ACC112 (cell line): ENCODE data around the gene ROBO4.

Experiments
- H2AFZ ChIP-seq: fragments of 200-600 bp; sonication (generic); one replicate; pipeline ENCODE4 v1.6.0; 2017; ENCODE audit warnings: antibody characterized with exemption, low read length; ENCODE audit not compliant: unreplicated experiment
- H3K27ac ChIP-seq: fragments of 200-600 bp; sonication (generic); 2 replicates; pipeline ENCODE4 v1.5.1; 2014; ENCODE audit warnings: low read depth, mild to moderate bottlenecking, antibody characterized with exemption, low read length, moderate library complexity
- H3K27me3 ChIP-seq: fragments of 200-600 bp; sonication (generic); 2 replicates; pipeline ENCODE4 v1.6.1; 2014; ENCODE audit warnings: mild to moderate bottlenecking, antibody characterized with exemption, low read length, moderate library complexity, mixed read lengths; ENCODE audit not compliant: insufficient read depth
- H3K36me3 ChIP-seq: fragments of 200-600 bp; sonication (generic); 2 replicates; pipeline ENCODE4 v1.6.1; 2016; ENCODE audit warnings: mild to moderate bottlenecking, antibody characterized with exemption, low read length, moderate library complexity, mixed read lengths; ENCODE audit not compliant: insufficient read depth
- H3K4me1 ChIP-seq: fragments of 200-600 bp; sonication (generic); one replicate; pipeline ENCODE4 v1.6.1; 2016; ENCODE audit warnings: low read length, mixed read lengths; ENCODE audit not compliant: insufficient read depth, unreplicated experiment, control insufficient read depth
- H3K4me3 ChIP-seq: fragments of 200-600 bp; sonication (generic); 2 replicates; pipeline ENCODE4 v1.5.1; 2014; ENCODE audit warnings: mild to moderate bottlenecking, low read depth, low read length
- H3K79me2 ChIP-seq: fragments of 200-600 bp; sonication (generic); one replicate; pipeline ENCODE4 v1.6.0; 2016; ENCODE audit warnings: low read length; ENCODE audit not compliant: control insufficient read depth, unreplicated experiment, insufficient read depth

Gene ROBO4

DNA sequence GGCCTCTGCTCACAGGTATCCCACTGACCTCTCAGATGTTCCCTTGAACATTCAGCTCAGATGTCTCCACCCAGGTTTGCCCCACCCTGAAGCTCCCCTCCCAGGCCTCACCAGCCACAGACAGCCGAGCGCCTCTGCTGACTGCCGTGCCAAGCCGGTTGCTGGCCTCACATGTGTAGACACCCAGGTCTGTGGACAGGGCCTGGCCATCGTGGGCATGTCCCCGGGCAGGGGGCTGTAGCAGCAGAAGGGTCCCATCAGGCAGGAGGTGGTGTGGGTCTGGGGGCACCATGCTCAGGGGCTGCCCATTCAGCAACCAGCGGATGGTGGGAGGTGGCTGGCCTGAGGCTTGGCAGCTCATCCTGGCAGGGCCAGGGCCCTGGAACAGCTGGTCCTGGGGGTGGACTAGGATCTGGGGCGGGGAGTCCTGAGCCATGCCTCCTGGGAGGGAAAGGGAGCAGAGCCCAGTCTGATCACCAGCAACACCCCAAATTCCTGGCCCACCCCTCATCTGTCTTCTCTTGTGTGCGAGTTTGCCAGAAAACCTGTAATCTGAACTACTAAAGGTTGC, 759 bp downstream of the ROBO4 start:
- H3K4me3 ChIP-seq: no peak overlapping the region
- no peaks in the 10 kb centered on the region for H3K27me3 ChIP-seq
- no peaks in the 10 kb centered on the region for H3K79me2 ChIP-seq
- no peaks in the 10 kb centered on the region for H3K36me3 ChIP-seq
- peaks cover 48% of the 10 kb centered on the region for H3K4me1 ChIP-seq
- no peak overlapping the region for H2AFZ ChIP-seq
- no peak overlapping the region; the same call in 1 of the 2 replicates for H3K27ac ChIP-seq

DNA sequence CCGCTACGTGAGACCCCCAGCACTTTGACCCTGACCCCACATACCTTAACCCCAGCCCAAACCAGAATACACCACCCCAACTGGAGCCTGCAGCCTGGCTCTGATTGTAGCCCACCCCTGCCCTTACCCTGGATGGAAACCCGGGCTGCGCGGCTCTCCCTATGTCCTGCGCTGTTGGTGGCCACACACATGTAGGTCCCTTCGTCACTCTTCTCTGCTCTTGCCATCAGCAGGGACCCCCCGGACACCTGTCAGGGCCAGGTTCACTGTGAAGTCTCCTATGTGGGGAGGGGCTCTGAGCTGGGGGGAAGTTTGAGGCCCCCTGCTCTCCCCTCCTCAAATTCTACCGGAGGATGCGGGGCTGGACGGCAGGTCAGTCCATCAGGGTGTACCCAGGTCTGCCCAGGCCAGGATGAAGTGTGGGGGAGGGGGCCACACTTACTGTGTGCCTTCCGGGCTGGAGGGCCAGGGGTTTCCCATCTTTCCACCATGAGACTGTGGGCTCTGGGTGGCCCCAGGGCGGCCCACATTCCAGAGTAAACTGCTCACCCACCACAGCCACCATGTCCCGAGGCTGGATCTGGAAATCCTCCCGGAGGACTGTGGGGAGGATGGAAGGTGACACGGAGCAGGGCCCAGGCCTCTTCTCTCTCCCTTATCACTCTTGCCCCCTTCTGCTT, 1.5 kb downstream of the ROBO4 start:
- Histone ChIP-seq H3K79me2 (no peaks in the 10 kb centered on the region), H3K4me3 (no peak overlapping the region), H2AFZ (no peak overlapping the region), H3K36me3 (no peaks in the 10 kb centered on the region), H3K4me1 (peaks cover 43% of the 10 kb centered on the region), H3K27ac (no peak overlapping the region), H3K27me3 (no peaks in the 10 kb centered on the region)

DNA sequence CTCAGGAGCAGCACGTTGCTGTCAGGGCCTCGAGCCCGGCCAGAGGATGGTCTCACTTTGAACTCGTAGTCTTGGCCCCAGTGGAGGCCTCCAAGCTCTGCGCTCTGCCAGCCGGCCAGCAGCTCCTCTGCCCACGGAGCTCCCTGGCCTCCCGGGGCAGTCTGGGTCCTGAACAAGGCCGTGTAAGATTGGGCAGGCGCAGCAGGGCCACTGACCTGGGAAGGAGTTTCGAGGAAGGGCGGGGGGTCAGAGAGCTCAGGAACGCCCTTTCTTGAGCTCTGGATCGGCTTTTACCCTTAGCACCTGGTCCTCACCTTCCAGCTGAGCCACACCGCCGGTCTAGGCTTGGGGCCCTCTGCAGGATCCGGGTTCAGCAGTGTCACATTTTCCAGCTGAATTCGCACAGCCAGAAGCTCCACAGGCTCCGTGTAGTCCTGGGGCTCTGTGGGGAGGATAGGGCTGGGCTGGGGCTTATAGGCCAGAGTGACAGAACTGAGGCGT, 2.1 kb downstream of the ROBO4 start:
- Histone ChIP-seq H2AFZ (no peak overlapping the region), H3K36me3 (no peaks in the 10 kb centered on the region), H3K4me3 (no peak overlapping the region), H3K27me3 (no peaks in the 10 kb centered on the region), H3K27ac (no peak overlapping the region), H3K79me2 (no peaks in the 10 kb centered on the region), H3K4me1 (peaks cover 37% of the 10 kb centered on the region)

DNA sequence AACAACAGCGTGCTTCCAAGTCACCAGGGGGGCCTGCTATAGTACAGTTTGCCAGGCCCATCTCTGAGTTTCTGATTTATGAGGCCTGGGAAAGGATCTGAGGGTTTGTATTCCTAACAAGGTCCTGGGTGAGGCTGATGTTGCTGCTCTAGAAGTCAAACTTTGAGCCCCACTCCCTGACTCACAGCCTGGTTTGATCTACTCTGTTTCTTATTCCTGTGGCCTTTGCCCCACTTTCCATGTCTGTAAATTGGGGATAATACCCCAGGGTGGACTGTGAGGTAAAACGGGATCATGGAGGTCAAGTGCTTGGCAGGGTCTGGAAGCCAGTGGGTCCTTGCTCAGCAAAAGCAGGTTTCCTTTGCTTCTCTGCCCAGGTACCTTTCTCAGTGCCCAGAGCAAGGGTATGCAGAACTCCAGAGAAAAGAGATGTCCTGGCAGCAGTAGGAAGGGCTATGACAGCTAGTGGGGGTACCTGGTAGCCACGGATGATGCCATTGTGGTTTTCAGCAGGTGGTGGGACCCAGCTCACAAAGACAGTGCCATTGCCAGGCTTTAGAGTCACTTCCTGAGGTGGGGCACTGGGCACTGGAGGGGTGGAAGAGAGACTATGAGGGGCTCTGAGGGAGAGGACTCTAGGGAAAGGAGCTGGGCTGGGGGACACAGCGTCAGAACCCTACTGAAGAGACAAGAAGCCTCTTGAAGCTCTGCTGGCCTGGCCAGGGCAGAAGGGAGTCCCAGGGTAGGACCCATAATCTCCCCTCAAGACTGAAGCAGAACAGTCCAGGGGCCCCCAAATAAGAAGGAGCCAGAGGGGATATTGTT, 2.8 kb downstream of the ROBO4 start:
- H3K4me1 ChIP-seq: peaks cover 31% of the 10 kb centered on the region
- H3K27me3 ChIP-seq: no peaks in the 10 kb centered on the region
- no peak overlapping the region for H3K27ac ChIP-seq
- H3K36me3 ChIP-seq: no peaks in the 10 kb centered on the region
- no peaks in the 10 kb centered on the region for H3K79me2 ChIP-seq
- H2AFZ ChIP-seq: no peak overlapping the region
- H3K4me3 ChIP-seq: no peak overlapping the region

DNA sequence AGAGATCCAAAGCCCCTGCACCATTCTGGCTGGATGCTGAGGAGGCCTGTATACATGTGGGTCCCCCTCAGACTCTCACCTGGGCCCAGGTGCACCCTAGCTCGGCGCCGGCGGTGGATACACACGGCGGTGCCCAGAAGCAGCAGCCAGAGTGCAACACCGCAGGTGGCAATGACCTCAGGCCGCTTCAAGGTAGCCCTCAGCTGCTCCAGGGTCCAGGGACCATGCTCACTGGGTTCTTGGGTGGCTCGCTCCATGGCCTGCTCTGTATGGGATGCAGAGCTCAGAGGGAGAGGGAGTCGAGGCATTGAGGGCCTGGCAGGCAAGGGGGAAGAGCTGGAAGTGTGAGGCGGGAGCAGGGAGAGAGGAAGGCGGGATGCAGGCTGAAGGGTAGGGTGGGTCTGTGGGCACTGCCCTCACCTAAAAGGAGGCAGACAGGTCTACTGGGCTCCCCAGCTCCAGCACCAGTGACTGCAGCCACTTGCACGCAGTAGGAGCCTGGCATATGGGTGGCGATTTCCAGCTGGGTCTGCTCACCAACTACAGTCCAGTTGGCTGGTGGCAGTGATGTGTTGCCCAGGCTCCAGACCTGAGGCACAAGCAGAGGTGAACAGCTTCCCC, 3.8 kb downstream of the ROBO4 start:
- no peak overlapping the region for H3K4me3 ChIP-seq
- H3K27me3 ChIP-seq: no peaks in the 10 kb centered on the region
- H3K36me3 ChIP-seq: no peaks in the 10 kb centered on the region
- no peak overlapping the region for H3K27ac ChIP-seq
- no peak overlapping the region for H2AFZ ChIP-seq
- peaks cover 22% of the 10 kb centered on the region for H3K4me1 ChIP-seq
- H3K79me2 ChIP-seq: no peaks in the 10 kb centered on the region

DNA sequence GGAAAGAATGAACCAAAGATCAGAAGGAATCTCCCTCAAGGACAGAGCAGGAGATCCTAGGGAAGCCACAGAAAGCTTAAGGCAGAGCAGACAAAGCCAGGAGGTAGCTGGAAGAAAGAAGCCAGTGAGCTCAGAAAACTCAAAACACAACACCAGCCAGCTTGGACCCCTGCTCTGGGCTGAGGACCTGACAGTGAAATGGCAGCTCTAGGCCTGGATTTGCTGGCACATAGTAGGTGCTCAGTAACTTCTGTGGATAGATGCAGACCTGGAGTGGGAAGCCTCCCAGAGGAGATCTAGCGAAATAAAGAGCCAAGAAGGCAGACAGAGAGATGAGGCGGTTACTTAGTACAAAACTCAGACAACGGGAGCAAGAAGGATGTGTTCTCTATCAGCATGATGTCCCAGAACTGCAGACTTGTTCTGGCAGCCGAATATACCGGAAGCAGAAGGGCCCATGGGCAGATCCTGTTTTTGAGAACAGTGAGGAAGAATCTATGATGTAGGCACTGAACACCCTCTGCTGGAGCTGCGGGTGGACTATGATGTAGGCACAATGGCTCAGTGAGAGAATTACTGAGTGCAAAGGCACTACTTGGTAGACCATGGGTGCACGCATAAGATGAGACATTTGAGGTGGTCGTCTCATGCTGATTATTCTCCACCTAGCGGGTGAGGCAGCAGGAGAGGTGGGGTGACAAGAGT, 4.8 kb downstream of the ROBO4 start:
- Histone ChIP-seq H3K79me2 (no peaks in the 10 kb centered on the region), H3K36me3 (no peaks in the 10 kb centered on the region), H3K27me3 (no peaks in the 10 kb centered on the region)

DNA sequence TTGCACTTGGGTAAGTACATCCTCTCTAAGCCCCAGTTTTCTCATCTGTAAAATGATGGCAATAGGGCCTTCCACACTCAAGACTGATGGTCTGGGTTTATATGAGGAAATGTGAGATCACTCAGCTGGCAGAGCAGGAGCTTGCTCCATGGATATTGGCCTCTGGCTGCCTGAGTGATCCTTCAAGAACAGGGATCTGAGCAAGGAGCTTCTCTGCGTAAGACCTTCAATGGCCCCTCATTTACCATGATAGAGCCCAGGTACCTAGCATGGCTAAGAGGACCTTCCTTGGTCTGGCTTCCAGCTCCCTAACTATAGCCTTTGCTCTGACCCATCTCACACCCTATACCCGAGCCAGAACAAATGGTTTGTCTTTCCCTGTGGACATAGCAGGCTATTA, 5.5 kb downstream of the ROBO4 start:
- H3K4me3 ChIP-seq: no peak overlapping the region
- H3K27ac ChIP-seq: no peak overlapping the region
- H2AFZ ChIP-seq: no peak overlapping the region
- no peaks in the 10 kb centered on the region for H3K27me3 ChIP-seq
- H3K36me3 ChIP-seq: no peaks in the 10 kb centered on the region
- H3K4me1 ChIP-seq: peaks cover 5% of the 10 kb centered on the region
- no peaks in the 10 kb centered on the region for H3K79me2 ChIP-seq

More for the DNA sequence above, 4.8 kb downstream of the ROBO4 start:
- H3K4me3 ChIP-seq: no peak overlapping the region
- no peak overlapping the region for H2AFZ ChIP-seq
- no peak overlapping the region for H3K27ac ChIP-seq
- H3K4me1 ChIP-seq: peaks cover 13% of the 10 kb centered on the region

DNA sequence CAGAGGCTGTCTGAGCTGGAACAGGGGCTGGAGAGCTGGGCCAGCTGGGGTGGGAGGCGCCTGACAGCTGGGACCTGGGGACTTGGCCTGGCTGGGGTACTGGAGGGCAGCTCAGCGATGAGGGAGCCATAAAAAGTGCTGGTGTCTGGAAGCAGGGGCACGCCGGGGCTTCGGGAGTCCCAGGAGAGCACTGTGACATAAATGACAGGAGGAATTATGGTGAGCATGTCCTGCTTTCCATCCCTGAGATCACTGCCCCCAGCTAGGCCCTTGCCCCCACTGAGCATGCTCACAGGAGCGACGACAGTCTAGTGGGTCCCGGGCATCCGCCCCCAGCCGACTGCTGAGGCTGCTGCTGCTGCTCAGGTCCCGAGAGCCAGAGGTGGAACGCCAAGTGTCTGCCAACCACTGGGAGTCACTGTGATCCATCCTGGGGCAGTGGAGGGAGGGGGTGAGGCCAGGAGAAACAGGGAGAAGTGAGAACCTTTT, 6.2 kb downstream of the ROBO4 start:
- no peak overlapping the region for H3K27ac ChIP-seq
- no peaks in the 10 kb centered on the region for H3K36me3 ChIP-seq
- H3K4me1 ChIP-seq: no peaks in the 10 kb centered on the region
- H3K4me3 ChIP-seq: no peak overlapping the region
- no peaks in the 10 kb centered on the region for H3K27me3 ChIP-seq
- H3K79me2 ChIP-seq: no peaks in the 10 kb centered on the region
- H2AFZ ChIP-seq: no peak overlapping the region

DNA sequence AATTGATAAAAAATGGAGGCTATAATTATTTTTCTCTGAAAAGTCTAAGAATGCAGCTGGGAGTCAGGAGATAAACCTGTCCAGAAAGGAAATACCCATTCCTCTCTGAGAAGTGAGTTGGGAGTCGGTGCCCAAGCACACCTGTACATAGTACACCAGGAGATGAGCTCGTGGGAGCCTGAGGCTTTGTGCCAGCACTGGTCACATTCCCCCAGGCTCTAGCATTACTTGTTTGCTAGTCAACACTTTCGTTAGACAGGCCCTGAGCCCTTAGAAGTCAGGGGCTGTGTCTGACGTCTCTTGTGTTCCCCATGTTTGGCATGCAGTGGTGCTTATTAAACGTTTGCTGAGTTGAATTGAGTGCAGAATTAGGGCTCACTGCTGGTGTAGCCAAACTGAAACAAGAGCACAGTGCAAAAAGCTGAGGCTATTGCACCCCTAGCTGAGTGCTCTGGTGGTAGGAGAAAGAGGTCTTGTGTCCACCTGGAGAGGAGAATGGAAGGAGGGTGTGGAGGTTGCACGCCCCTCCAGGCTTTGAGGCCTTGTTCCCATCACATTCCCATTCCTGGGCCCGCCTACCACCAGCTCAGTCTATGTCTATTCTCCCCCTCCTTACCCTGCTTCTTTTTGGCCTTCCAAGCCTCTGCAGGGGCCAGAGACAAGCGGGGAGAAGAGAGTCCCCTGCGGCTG, 6.8 kb downstream of the ROBO4 start:
- H3K27me3 ChIP-seq: no peaks in the 10 kb centered on the region
- H2AFZ ChIP-seq: no peak overlapping the region
- H3K27ac ChIP-seq: no peak overlapping the region
- H3K79me2 ChIP-seq: no peaks in the 10 kb centered on the region
- H3K4me3 ChIP-seq: no peak overlapping the region
- H3K36me3 ChIP-seq: no peaks in the 10 kb centered on the region
- no peaks in the 10 kb centered on the region for H3K4me1 ChIP-seq
